ENCODE measurements around the gene NBEAL1. TPM values are rescaled to one million over a fixed set of nuclear protein-coding genes. Genes with fewer than 3 reads are reported as not detected.

Gene NBEAL1
- total and polyA plus RNA-seq, 4 donors = 3.4 to 43.9 (median 17.7) TPM

DNA sequence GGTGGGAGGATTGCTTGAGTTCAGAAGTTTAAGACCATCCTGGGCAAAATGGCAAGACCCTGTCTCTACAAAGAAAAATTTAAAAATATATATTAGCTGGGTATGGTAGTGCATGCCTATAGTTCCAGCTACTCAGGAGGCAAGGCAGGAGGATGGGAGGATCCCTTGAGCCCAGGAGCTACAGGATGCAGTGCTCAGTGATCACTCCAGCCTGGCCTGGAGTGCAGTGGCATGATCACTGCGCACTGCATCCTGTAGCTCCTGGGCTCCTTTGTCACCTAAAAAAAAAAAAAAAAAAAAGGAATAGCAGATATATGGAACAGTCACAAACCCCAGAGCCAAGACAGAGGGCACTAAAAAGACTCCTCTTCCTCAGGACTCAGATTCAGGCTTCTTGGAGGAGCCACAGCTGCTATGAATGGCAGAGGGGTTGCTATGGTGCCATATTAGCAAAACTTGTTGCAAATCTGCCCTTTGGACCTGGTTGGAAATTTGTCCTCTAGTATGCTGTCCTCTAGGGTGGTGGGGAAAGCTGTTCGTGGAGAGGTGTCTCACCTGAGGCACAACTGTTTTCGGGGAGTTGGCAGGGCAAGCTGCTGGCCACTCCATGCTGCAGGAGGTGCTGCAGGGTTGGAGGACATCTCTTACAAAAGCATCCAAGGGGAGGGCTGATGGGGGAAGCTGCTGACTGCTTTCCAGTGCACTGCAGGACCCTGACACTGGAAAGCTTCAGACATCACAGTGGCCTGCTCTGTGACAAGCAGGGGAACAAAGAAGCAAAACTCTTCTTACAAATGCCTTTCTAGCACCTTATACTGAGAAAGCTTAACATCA is 246.9 kb downstream of the NBEAL1 start:
- H3K36me3 ChIP-seq (ENCODE audit: control insufficient read depth, insufficient read depth, low read length) = peaks cover 20% of the 10 kb centered on the region
- no peaks in the 10 kb centered on the region for H3K27me3 ChIP-seq (ENCODE audit: control insufficient read depth, insufficient read depth, low read length)
- no peaks in the 10 kb centered on the region for H3K4me1 ChIP-seq (ENCODE audit: control insufficient read depth, insufficient read depth, low read length)
- WGBS (ENCODE audit: insufficient coverage) = 100% methylated on average over 2 of the region's 3 CpGs
- DNase-seq (ENCODE audit: low read depth in 4 of 6, low spot score in 6 of 6) = no peak
- no peak overlapping the region for H3K4me3 ChIP-seq (ENCODE audit: low read depth, low read length)
- no peak overlapping the region for H3K27ac ChIP-seq (ENCODE audit: low read depth, low read length)
- no peaks in the 10 kb centered on the region for H3K9me3 ChIP-seq (ENCODE audit: control insufficient read depth, insufficient read depth, low read length)

Small RNA genes lying within 50 kb of the gene (small RNA-seq; reads per million reads assigned to genes)
- gene AC010900.2 (ENCODE audit: low replicate concordance) (not detected), gene RF00408 (ENCODE audit: low replicate concordance) (not detected), gene RN7SL670P (ENCODE audit: low replicate concordance) (not detected)

Other genes starting within 250 kb of the NBEAL1 start
- 10 to 100 TPM; 33.0 to 55.8 TPM for gene ICA1L, start 143.1 kb upstream of the NBEAL1 start, total RNA-seq
- gene ICA1L, start 143.1 kb upstream of the NBEAL1 start, polyA plus RNA-seq (ENCODE audit: insufficient read length in 2 of 2) = 10 to 100 TPM; 35.9 to 44.3 TPM
- 10 to 100 TPM; 30.1 to 35.4 TPM for gene WDR12, start 103.2 kb upstream of the NBEAL1 start, total RNA-seq
- gene WDR12, start 103.2 kb upstream of the NBEAL1 start, polyA plus RNA-seq (ENCODE audit: insufficient read length in 2 of 2) = 10 to 100 TPM; 59.8 to 66.7 TPM
- 10 to 100 TPM; 20.3 to 24.9 TPM for gene CARF, start 102.6 kb upstream of the NBEAL1 start, total RNA-seq
- gene CARF, start 102.6 kb upstream of the NBEAL1 start, polyA plus RNA-seq (ENCODE audit: insufficient read length in 2 of 2) = 10 to 100 TPM; 11.1 to 12.6 TPM
- gene CYP20A1, start 224.1 kb downstream of the NBEAL1 start, total RNA-seq = 10 to 100 TPM; 33.3 to 38.1 TPM
- 10 to 100 TPM; 16.4 to 21.2 TPM for gene CYP20A1, start 224.1 kb downstream of the NBEAL1 start, polyA plus RNA-seq (ENCODE audit: insufficient read length in 2 of 2)

Measured in spinal cord (tissue), 10 donors.